ENCODE data around the gene OR1J2.
"Not testable (repeated sequence)": the region's sequence is repeated elsewhere in the genome, so short reads cannot be mapped to it uniquely, and the experiment has no call there.

The OR1J2 gene, protein sequence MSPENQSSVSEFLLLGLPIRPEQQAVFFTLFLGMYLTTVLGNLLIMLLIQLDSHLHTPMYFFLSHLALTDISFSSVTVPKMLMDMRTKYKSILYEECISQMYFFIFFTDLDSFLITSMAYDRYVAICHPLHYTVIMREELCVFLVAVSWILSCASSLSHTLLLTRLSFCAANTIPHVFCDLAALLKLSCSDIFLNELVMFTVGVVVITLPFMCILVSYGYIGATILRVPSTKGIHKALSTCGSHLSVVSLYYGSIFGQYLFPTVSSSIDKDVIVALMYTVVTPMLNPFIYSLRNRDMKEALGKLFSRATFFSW

DNA sequence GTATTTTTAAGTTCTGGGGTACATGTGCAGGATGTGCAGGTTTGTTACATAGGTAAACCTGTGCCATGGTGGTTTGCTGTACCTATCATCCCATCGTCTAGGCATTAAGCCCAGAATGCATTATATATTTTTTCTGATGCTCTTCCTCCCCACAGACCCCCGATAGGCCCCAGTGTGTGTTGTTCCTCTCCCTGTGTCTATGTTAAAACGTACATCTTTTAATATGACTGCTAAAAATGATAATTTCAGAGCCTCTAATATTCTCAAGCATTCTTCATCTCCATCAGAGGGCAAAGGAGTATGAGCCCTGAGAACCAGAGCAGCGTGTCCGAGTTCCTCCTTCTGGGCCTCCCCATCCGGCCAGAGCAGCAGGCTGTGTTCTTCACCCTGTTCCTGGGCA, at the start of gene OR1J2:
Gene OR1J2, plus strand, starts transcription at position 301 of the 400 bp plus-strand sequence. Its CDS starts 0 bp downstream, at position 301.
- no peak for DNase-seq (ENCODE audit: low read depth)

DNA sequence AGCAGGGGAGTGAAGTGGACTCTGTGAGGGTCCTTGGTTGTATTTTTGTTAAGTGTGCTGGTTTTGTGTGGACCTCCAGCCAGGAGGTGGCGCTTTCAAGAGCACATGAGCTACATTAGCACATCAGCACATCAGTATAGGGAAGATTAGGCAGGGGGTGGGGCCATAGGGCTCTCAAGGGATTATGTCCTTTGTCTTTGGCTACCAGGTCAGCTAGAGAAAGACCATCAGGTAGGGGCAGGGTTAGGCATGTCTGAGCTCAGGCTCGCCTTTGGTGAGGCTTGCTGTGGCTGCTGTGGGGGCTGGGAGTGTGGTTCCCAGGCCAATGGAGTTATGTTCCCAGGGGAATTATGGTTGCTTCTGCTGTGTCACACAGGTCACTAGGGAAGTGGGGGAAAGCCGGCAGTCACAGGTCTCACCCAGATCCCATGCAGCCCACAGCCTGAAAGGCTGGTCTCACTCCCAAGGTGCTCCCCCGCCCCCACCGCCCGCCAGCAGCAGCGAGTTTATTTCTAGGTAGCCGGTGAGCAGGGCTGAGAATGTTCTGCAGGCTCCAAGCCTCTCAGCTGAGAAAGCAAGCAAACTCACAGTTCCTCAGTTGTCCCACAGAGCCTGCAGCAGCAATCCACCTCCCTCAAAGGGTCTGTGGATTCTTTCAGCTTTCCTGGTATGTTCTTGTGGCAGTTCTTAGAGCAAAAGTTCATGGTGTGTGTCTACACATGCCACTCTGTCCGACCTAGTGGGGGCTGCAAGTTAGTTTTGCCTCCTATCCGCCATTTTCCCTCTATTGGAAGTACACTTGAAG, 46.6 kb upstream of the OR1J2 start:
- no peak for DNase-seq (ENCODE audit: low read depth)

DNA sequence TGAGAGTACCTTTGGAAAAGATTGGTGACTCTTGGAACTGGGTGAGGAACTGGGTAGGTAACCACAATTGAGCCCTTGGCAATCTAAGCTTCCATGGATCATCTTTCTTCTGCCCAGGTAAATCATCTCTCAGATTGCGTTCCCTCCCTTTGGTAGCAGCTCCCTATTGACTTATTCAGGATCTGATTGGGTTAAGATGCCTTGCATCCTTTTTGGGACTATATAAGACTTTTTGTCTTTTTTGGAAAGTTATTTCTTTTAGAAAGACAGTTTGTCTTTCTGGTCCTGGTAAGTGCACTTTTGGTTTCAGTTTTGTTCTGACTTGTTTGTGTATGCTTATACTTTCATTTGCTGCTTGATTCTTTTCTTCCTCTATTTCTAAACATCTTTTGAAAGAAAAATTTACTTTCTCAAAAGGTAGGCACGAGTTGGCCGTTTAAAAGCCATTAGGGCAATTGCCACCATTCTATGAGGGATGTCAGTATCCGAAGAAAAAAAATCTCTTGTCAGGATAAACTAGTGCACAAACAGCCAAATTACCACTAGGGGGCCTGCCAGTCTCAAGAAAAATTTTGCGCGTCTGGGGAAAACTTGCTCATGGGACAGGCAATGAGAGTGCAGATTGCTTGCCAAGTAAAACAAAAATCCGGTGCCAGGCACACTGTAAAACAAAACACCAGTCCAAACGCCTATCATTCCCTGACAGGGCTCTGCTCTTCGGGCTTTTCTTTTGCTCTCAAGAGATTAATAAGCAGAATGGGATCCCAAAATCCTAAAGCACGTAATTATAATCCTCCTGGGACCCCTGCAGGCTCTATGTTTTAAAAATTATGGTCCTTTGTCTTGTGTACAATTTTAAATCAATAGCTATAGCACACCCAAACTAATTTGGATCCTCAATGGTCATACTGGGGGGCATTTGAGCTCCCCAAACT, 45.7 kb upstream of the OR1J2 start:
- DNase-seq (ENCODE audit: low read depth) = peak; percentile 47

DNA sequence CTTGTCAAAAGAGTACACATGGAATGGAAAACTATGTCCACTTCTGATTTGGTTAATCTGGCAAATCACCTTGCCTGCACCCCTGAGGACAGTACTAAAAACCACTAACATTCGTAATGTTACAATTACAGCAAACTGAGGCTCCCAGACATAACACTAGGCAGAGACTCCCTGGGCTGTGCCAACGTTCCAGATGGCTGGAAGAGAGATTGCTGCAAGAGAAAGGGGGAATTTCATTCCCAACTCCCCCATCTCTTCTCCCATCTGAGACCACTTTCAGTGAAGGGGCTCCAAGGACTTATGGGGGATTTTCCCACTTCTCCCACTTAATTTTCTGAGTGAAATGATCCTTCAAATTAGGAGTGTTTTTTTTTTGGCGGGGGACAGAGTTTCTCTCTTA, 44.1 kb upstream of the OR1J2 start:
- no peak for DNase-seq (ENCODE audit: low read depth)

DNA sequence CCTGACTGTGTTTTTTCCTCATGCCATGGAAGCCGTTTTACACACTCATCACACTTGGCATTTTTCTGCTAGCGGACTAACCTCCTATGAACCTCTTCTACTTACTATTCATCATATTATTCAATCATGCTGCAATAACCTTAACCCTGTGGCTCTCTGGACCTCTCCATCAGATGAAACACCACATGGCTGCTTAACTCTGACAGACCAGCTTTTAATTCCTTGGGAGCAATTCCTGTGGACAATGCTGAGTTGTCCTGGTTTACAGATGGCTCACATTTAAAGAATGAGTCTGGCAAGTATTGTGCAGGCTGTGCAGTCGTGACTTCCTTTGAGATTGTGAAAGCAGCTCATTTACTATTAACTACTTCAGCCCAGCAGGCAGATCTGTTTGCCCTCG, 41.9 kb upstream of the OR1J2 start:
- DNase-seq (ENCODE audit: low read depth) = no peak

DNA sequence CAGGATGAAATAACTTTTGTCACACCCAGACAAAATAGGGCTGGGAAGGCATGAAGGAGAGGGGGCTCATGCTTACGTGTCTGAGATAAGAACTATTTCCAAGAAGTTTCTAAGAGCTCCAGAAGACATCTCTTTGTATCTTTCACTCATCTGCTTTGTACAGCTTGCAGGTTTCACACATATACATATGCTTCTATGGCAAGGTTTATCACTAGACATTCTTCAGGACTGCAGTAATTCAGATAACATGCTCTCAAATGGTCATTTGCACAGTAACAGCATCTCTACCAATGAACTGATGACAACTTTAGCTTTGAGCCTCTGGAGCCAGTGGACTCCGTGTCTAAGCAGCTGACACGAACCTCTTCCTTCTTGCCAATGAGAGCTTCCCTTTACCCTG, 36.0 kb upstream of the OR1J2 start:
- no peak for DNase-seq (ENCODE audit: low read depth)

DNA sequence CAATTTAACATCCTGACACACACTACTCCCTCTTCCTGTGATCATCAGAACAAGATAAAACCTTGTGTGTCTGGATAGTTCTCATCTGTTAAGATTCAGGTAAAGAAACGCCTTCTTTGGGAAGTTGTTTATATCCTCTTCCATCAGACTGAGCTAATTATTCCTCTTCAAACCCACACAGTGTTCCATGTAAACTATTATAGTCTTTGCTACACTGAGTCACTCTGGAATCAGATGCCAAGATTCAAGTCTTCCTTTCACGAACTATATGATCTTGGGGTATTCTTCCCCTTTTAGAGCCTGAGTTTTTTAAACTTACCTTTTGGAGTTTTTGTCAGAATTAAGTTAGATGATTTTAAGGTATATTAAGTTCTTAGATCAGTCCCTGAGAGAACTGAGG, 34.9 kb upstream of the OR1J2 start:
- no peak for DNase-seq (ENCODE audit: low read depth)

DNA sequence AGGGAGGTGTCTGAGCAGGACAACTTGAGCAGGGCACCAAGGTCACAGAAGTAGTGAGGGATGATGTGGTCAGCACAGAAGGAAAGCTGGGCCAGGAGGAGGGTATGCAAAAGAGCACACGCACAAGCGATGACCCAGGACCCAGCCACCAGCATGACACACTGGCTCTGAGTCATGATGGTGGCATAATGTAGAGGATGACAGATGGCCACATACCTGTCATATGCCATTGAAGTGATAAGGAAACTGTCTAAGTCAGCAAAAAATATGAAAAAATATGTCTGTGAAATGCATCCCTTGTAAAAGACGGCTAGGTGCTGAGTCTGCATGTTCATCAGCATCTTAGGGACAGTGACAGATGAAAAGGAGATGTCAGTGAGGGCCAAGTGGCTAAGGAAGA, 33.3 kb upstream of the OR1J2 start:
- no peak for DNase-seq (ENCODE audit: low read depth)

DNA sequence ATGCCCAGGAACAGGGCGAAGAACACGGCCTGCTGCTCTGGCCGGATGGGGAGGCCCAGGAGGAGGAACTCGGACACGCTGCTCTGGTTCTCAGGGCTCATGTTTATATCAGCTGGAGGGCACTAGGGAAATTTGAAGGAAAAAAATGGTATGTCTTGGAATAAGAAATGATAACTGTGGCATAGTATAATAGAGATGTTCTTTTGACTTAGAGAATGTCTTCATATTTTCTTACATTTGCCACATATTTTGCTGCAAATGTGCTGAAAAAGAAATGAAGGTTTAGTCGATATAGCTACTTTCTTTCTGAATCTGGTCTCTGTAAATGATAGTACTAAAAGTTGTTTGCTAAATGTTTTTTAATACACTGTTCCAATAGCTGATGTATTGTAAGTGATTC, 32.8 kb upstream of the OR1J2 start, which contains the start of gene OR1J1:
Gene OR1J1, minus strand, starts transcription at position 101 of the 400 bp plus-strand sequence. Its CDS starts 0 bp downstream, at position 101.
- no peak for DNase-seq (ENCODE audit: low read depth)

DNA sequence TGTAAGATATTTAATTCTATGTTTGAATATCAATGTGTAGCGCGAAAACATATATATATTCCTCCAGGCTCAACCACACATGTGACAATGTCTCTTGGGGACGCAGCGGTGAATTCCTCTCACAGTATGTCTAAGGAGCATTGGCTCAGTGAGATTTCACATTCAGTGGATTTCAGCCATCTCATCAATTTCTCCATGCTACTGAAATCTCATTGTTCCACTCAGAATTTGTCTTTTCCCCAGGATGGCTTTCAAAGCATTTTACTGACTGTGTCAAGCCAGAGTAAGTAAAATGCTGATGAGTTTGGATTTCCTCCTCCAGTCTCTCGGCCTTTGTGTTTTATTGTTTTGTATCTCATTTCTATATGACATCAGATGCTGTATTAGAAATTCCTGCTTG, 31.5 kb upstream of the OR1J2 start:
- DNase-seq (ENCODE audit: low read depth) = no peak

DNA sequence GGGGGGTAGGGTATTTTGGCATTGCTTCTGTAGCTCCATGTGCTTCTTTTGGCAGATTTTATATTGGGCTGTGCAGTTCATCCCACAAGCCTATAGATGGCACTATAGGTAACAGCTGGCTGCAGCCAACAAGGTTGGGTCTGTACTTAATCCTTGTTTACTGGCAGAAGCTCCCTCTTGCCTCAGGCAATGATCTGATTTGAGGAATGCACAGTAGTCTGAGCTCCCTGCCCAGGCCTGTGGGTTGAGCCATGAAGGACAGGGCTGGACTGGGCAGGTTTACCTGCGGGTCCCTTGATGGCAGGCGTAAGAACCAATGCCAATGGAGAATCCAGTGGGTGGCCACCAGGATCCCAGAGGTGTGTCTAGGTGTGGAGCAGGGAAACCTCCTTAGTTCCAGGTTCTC, 11.7 kb upstream of the OR1J2 start:
- DNase-seq (ENCODE audit: low read depth) = no peak

DNA sequence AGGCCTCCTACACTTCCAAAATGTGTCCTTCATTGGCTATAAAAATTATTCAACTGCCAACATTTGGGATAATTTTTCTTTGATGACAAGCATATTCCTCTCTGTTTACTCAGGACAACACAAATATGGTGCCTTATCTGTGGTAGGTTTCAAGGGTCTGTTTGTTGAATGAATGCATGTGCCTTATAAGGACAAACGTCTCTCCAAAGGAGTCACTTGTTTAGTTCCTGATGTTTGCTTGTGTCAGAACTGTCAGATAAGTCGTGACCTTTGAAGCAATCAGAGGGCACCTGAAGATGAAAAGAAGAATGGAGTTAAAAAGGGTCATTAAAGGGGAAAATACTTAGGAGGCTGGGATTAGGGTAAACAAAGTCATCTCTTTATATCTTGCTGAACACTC, 3.6 kb upstream of the OR1J2 start:
- DNase-seq (ENCODE audit: low read depth) = no peak

DNA sequence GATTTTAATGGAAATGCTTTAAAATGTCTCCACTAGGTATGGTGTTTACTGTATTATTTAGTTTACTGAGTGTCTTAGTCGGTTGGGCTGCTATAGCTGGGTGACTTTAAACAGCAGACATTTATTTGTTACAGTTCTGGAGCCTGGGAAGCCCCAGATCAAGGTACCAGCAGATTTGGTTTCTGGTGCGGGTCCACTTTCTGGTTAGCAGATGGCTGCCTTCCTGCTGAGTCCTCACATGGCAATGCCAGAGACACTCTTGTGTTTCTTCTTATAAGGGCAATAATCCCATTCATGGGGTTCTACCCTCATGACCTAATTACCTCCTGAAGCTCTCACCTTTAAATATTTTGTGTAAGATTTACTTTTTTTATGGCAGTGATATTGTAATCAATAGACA, 7.6 kb downstream of the OR1J2 start:
- no peak for DNase-seq (ENCODE audit: low read depth)

DNA sequence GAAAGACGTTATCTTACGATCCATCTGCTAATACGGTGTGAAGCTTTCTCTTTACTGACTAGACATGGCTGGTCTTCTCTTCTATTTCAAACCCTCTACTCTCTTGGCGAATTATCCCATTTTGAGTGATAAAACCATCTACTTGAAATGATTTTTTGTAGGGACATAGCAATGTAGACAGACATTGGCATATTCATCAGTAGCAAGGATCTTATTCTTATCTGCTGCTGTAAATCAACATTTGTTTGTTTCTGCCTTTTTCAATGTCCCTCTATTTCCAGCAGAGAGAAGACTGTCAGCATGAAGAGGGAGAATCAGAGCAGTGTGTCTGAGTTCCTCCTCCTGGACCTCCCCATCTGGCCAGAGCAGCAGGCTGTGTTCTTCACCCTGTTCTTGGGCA, 8.2 kb downstream of the OR1J2 start, which contains the start of gene OR1J4:
Gene OR1J4, plus strand, starts transcription at position 301 of the 400 bp plus-strand sequence. Its CDS starts 0 bp downstream, at position 301.
- no peak for DNase-seq (ENCODE audit: low read depth)

DNA sequence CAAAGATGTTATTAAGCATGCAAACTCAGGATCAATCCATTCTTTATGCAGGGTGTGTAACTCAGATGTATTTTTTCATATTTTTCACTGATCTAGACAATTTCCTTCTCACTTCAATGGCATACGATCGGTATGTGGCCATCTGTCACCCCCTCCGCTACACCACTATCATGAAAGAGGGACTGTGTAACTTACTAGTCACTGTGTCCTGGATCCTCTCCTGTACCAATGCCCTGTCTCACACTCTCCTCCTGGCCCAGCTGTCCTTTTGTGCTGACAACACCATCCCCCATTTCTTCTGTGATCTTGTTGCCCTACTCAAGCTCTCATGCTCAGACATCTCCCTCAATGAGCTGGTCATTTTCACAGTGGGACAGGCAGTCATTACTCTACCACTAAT, 8.8 kb downstream of the OR1J2 start:
- DNase-seq (ENCODE audit: low read depth) = no peak

DNA sequence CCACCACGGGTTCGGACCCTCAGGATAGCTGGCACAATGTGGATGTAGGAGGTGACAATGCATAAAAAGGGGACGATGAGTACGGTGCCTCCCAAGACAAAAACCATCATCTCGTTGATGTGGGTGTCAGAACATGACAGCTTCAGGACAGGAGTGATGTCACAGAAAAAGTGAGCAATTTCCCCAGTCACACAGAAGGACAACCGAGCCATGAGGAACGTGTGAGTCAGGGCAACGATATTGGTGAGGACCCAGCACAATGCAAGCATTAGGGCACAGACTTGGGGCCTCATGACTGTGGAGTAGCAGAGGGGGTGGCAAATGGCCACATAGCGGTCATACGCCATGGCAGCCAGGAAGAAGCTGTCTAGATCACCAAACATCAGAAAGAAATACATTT, 16.0 kb downstream of the OR1J2 start:
- DNase-seq (ENCODE audit: low read depth) = no peak

DNA sequence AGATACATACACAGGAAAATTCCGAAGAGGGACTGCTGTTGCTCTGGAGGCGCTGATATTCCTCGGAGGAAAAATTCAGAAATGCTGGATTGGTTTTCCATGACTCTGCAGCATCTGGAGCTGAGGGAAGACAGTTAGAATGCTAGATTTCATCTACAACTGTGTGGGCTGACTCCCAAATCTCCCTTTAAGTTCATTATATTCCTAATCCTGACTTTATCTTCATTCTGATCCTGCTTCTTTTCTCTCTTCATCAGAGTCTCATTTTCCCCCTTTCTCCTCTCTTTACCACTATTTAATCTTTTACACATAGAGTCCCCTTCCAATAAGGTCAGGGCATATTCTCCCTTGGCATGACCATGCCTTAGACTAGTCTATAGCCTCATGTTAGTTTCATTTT, 16.6 kb downstream of the OR1J2 start, which contains the start of gene OR1N1:
Gene OR1N1, minus strand, starts transcription at position 101 of the 400 bp plus-strand sequence. Its CDS starts 0 bp downstream, at position 101.
- no peak for DNase-seq (ENCODE audit: low read depth)

DNA sequence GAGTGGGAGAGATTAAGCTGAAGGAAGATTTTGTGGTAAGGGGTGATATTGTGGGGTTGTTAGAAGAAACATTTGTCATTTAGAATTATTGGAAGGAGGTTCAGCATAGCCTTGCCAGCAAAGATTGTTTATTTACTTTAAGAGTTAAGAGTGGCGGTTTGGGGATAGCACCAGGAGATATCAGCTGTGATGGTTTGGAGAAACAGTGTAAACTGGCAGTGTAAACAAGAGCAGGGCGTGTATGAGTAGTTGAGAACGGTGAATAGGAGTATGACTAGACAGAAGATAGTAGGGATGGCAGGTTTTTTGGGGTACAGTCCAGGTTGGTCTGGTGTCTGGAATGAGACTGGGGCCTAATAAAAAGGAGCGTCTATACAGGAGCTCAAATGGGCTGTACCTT, 20.6 kb downstream of the OR1J2 start:
- not testable (repeated sequence) for DNase-seq (ENCODE audit: low read depth)

DNA sequence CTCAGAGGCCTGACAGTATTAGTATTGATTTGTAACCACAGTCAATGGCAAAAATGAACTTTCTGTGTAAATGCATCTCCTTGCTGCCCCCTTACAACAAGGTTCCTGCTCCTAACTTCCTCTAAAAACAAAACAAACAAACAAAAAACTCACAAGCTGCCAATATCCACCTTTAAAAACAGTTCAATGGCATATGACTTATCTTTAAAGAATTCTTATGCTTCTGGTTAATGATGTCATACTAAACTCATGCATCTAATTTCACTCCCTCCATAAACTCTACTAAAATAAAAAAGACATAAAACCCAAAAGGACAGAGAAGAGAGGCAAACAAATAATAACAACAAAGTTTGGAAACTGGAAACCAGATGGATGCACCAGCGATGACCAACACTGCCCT, 25.5 kb downstream of the OR1J2 start:
- DNase-seq (ENCODE audit: low read depth) = no peak

DNA sequence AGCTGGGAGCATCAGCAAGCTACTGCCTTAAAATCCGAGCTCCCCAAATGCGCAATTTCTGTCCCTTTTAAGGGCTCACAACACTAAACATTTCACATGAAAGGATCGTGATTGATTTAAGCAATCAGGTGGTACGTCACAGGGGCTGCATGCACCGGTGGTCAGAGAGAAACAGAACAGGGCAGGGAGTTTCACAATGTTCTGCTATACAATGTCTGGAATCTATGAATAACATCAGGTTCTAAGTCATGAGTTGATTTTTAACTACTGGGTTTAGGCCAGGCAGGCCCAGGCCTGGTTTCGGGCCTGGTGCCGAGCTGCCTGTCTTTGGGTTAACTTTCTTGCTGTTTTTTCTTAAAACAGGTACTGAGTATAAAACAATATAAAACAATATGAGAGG, 26.5 kb downstream of the OR1J2 start:
- not testable (repeated sequence) for DNase-seq (ENCODE audit: low read depth)

DNA sequence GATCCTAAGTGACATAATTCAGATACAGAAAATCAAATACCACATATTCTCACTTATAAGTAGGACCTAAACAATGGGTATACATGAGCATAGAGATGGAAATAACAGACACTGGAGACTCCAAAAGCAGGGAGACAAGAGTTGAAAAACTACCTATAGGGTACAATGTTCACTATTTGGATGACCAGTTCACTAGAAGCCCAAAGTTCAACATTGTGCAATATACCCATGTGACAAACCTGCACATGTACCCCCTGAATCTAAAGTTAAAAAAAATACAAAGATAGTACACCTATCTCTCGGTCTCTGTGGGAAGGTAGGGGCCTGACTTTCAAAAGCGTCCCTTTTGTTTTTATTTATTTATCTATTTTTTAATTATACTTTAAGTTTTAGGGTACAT, 28.2 kb downstream of the OR1J2 start:
- DNase-seq (ENCODE audit: low read depth) = no peak

DNA sequence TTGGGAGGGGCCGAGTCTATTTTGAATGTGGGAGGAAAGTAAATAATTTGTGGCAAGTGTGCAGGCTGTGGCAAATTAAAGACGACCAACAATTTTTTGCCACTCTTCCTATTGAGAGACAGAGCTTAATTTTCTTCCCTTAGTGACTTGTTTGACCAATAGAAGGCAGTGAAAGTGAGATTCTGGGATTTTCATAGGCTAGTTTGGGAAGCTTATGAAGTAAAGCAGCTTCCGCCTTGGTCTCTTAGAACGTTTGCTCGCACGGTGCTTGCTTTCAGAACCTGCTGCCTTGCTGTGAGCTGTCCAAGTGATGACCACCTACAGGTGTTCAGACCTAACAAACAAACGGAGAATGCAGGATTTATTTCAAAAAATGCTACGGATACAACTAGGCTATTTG, 35.6 kb downstream of the OR1J2 start:
- DNase-seq (ENCODE audit: low read depth) = no peak

Data from stimulated activated CD4-positive, alpha-beta T cell treated with anti-CD3 and anti-CD28 coated beads, Interleukin-2, amount 100 ng/mL, for 4 hours (primary cell).